T-helper 1 cell treated with Interleukin-12 subunit alpha and Interleukin-12 subunit beta and Interleukin-4 antibody, amounts not matched to agents 30 μg/mL and 1 μg/mL, for 36 hours (primary cell): ENCODE data around the gene SPPL2B.
"Not testable (repeated sequence)": the region's sequence is repeated elsewhere in the genome, so short reads cannot be mapped to it uniquely, and the experiment has no call there.

Experiments used
- H3K27ac Mint-ChIP-seq: one replicate; pipeline ENCODE4 v1.8.0; 2021; ENCODE audit warnings: mild to moderate bottlenecking, mixed read lengths
- H3K27me3 Mint-ChIP-seq: one replicate; pipeline ENCODE4 v1.8.0; 2021; ENCODE audit warnings: low read depth, mixed read lengths
- H3K36me3 Mint-ChIP-seq: one replicate; pipeline ENCODE4 v1.8.0; 2021; ENCODE audit warnings: low read depth, mixed read lengths
- H3K4me1 Mint-ChIP-seq: one replicate; pipeline ENCODE4 v1.8.0; 2021; ENCODE audit warnings: low read depth, mixed read lengths
- H3K4me3 Mint-ChIP-seq: one replicate; pipeline ENCODE4 v1.8.0; 2021; ENCODE audit warnings: mild to moderate bottlenecking, moderate library complexity, mixed read lengths
- H3K9me3 Mint-ChIP-seq: one replicate; pipeline ENCODE4 v1.8.0; 2021; ENCODE audit warnings: mixed read lengths

The SPPL2B gene

DNA sequence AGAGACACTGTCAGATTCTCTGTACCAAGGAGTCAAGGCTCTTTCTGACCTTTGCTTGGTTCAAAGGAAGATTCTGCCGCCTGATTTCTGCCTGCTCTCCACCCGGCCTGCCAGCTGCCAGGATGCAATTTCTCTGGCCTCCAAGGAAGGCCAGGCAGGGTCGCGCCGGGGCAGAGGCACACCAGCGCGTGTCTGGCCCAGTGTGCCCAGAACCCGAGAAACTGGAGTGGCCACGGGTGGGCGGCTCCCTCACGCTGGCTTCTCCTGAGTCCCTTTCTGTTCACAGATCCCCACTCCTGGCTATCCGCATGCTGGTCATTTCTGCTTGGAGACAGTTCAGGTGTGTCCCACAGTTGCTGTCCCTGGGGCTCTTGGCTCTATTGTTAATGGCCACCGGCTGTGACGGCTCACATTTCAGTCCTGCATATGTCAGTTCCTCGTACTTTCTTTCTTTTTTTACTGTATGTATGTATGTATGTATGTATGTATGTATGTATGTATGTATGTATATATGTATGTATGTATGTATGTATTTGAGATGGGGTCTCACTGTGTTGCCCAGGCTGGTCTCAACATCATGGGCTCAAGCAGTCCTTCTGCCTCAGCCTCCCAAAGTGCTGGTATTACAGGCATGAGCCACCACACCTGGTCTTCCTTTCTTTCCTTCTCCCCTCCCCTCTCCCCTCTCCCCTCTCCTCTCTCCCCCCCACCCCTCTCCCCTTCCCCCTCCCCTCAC is 48.5 kb downstream of the SPPL2B start:
- Mint-ChIP-seq H3K27ac (no peak overlapping the region), H3K4me3 (no peak overlapping the region), H3K9me3 (peaks cover 28% of the 10 kb centered on the region), H3K4me1 (no peaks in the 10 kb centered on the region), H3K27me3 (peaks cover 4% of the 10 kb centered on the region), H3K36me3 (no peaks in the 10 kb centered on the region)

DNA sequence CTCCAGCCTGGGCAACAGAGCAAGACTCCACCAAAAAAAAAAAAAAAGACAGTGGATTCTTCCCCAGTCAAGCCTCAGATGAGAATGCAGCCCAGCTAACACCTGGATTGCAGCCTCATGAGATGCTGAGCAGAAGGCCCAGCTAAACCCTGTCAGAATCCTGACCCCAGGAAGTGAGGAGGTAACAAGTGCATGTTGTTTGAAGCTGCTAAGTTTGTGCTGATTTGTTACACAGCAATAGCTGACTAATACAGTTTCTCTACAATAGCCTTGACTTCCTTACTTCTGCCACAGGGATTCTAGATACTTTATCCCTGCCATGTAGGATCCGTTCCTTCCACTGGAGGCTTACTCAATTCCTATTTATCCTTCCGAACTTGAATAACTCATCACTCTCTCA is 52.1 kb downstream of the SPPL2B start:
- Mint-ChIP-seq H3K4me3 (no peak overlapping the region), H3K36me3 (no peaks in the 10 kb centered on the region), H3K27ac (no peak overlapping the region), H3K27me3 (no peaks in the 10 kb centered on the region), H3K9me3 (peaks cover 29% of the 10 kb centered on the region), H3K4me1 (no peaks in the 10 kb centered on the region)

DNA sequence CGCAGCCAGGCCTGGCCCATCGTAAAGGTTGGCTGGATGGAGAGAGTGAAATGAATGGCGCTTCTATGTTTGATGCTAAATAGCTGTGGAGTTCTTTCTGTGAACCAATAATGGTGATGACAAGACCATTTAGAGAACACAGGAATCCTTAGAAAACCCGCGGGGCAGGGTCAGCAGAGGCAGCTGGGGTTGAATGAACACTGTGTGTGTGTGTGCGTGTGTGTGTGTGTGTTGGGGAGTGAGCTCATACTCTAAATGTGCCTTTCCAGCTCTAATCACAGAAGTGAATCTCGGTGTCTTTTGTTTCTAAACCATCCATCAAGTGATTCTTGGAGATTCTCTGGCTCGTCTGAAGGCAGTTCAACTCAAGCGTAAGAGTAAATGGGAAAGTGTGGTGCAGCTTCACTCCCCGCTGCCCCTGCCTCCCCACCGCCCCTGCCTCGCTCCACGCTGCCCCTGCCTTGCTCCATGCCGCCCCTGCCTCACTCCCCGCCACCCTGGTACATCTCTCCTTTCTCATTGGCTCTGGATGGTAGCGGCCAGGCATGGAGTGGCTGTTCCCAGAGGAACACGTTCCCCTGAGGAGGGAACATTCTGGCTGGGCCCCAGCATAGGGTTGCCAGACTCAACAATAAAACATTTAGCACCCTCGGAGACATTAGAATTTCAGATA is 52.8 kb downstream of the SPPL2B start:
- Mint-ChIP-seq H3K4me1 (no peaks in the 10 kb centered on the region), H3K4me3 (no peak overlapping the region), H3K9me3 (peaks cover 29% of the 10 kb centered on the region), H3K27ac (no peak overlapping the region), H3K27me3 (no peaks in the 10 kb centered on the region), H3K36me3 (no peaks in the 10 kb centered on the region)

DNA sequence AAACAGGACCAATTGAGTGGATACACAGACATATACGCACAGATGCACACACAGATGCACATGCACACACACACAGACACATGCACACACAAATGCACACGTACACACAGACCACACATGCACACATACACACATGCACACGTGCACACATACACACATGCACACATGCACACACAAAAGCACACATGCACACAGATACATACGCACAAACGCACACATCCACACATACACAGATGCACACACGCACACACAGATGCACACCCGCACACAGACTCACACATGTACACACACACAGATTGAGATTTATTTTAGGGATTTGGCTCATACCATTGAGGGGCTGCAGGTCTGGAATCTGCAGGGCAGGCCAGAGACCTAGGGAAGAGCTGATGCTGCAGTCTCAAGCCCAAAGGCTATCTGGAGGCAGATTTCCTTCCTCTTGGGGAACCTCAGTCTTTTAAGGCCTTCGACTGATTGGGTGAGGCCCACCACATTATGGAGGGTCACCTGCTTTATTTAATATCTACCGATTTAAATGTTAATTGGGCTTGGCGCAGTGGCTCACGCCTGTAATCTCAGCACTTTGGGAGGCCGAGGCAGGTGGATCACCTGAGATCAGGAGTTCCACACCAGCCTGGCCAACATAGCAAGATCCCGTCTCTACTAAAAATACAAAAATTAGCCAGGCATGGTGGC is 54.2 kb downstream of the SPPL2B start:
- no peaks in the 10 kb centered on the region for H3K36me3 Mint-ChIP-seq

DNA sequence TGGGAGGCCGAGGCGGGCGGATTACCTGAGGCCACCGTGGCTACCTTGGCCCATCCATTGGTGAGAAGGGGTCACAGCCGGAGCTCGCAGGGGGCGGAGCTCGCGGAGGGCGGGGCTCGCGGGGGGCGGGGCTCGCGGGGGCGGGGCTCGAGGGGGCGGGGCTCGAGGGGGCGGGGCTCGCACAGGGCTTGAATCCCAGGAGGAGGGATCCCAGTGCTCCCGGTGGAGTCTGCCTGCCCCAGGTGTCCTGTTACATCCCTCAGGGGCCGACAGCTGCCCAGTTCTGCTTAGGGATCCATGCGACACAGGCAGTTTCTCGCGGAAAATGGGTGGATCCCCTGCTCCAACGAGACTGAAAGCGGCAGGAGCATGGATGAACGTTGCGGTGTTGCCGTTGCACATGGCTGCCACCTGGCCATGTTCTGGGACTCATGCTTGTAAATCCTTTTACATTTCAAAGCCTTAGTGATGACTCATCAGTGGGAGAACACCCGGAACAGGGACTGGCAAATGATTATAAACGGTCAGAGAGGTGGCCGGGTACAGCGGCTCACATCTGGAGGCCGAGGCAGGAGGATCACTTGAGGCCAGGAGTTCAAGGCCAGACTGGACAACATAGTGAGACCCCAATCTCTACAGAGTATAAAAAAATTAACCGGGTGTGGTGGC is 56.7 kb downstream of the SPPL2B start:
- H3K27ac Mint-ChIP-seq: no peak overlapping the region

More for the DNA sequence above, 54.2 kb downstream of the SPPL2B start:
- Mint-ChIP-seq H3K27me3 (no peaks in the 10 kb centered on the region), H3K27ac (no peak overlapping the region), H3K4me1 (no peaks in the 10 kb centered on the region), H3K4me3 (no peak overlapping the region), H3K9me3 (peaks cover 29% of the 10 kb centered on the region)

DNA sequence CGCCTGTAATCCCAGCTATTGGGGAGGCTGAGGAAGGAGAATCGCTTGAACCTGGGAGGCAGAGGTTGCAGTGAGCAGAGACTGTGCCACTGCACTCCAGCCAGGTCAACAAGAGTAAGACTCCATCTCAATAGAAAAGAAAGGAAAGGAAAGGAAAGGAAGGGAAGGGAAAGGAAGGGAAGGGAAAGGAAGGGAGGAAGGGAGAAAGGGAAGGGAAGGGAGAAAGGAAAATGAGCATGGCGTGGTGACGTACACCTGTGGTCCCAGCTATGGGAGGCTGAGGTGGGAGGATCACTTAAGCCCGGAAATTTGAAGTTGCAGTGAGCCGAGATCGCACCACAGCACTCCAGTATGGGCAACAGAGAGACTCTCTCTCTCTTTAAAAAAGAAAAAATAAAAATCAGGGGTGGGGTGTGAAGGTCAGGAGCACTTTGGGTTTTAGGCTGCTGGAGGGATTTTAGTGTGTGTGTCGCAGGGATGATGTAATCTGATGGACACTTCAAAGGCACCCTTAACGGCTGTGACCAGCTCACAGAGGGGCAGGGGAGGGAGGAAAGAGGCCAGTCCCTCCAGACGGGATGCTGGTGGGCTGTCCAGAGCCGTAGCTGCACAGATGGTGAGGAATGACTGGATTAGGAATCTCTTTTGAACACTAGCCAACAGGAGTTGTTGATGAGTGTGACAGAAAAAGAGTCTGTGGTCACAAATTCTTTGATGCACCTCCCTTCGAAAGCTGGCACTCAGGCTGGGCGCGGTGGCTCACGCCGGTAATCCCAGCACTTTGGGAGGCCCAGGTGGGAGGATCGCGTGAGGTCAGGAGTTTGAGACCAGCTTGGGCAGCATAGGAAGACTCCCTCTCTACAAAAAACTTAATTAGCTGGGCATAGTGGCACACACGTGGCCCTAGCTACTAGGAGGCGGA is 59.1 kb downstream of the SPPL2B start:
- no peak overlapping the region for H3K27ac Mint-ChIP-seq
- H3K4me3 Mint-ChIP-seq: no peak overlapping the region
- no peaks in the 10 kb centered on the region for H3K36me3 Mint-ChIP-seq
- peaks cover 3% of the 10 kb centered on the region for H3K4me1 Mint-ChIP-seq
- H3K9me3 Mint-ChIP-seq: peaks cover under 1% of the 10 kb centered on the region
- H3K27me3 Mint-ChIP-seq: peaks cover 3% of the 10 kb centered on the region

More for the DNA sequence above, 56.7 kb downstream of the SPPL2B start:
- peaks cover 15% of the 10 kb centered on the region for H3K9me3 Mint-ChIP-seq
- H3K4me1 Mint-ChIP-seq: no peaks in the 10 kb centered on the region
- no peaks in the 10 kb centered on the region for H3K27me3 Mint-ChIP-seq
- no peak overlapping the region for H3K4me3 Mint-ChIP-seq
- no peaks in the 10 kb centered on the region for H3K36me3 Mint-ChIP-seq

DNA sequence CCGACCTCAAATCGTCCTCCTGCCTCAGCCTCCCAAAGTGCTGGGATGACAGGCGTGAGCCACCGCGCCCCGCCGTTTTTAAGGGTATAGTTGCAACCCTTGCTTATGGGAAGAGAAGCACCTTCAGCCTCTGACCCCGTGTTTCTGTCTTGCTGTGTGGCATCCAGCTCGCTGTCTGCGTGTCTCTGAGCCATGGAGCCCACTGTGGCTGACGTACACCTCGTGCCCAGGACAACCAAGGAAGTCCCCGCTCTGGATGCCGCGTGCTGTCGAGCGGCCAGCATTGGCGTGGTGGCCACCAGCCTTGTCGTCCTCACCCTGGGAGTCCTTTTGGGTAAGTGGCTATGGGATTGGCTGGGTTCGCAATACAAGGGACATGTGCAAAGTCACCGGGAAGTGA is 61.1 kb downstream of the SPPL2B start:
- H3K9me3 Mint-ChIP-seq: no peaks in the 10 kb centered on the region
- no peaks in the 10 kb centered on the region for H3K36me3 Mint-ChIP-seq
- H3K4me3 Mint-ChIP-seq: no peak overlapping the region
- H3K27me3 Mint-ChIP-seq: peaks cover 3% of the 10 kb centered on the region
- peaks cover 4% of the 10 kb centered on the region for H3K4me1 Mint-ChIP-seq
- no peak overlapping the region for H3K27ac Mint-ChIP-seq

DNA sequence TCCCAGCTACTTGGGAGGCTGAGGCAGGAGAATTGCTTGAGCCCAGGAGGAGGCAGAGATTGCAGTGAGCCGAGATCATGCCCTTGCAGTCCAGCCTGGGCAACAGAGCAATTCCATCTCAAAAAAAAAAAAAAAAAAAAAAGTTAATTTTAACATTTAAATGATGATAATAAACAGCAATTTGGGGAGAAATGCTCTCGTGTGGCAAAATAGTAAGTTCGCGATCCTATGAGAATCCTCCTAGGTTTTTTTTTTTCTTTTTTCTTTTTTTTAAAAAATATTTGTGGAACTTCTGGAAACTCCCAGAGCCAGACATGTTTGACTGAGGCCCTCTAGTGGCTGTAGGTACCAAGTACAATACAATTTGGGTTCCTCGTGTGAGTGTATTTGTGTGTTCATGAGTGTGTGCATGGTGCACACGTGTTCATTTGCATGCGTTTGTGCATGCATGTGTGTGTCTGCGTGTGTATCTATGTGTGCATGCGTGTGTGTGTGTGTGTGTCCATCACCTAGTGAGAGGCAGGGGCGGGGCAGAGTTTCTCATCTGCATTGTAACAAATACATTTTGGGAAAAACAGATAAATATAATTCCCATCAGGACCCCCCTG is 62.7 kb downstream of the SPPL2B start:
- no peak overlapping the region for H3K27ac Mint-ChIP-seq
- H3K4me1 Mint-ChIP-seq: peaks cover 4% of the 10 kb centered on the region
- H3K4me3 Mint-ChIP-seq: no peak overlapping the region
- no peaks in the 10 kb centered on the region for H3K36me3 Mint-ChIP-seq
- no peaks in the 10 kb centered on the region for H3K9me3 Mint-ChIP-seq
- peaks cover 3% of the 10 kb centered on the region for H3K27me3 Mint-ChIP-seq

DNA sequence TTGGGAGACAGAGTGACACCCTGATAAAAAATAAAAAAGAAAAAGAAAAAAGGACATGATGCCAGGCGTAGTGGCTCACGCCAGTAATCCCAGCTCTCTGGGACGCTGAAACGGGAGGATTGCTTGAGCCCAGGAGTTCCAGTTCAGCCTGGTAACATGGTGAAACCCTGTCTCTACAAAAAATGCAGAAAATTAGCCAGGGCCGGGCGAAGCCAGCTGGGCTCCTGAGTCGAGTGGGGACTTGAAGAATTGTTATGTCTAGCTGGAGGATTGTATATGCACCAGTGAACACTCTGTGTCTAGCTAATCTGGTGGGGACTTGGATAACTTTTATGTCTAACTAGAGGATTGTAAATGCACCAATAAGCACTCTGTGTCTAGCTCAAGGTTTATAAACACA is 63.9 kb downstream of the SPPL2B start:
- no peaks in the 10 kb centered on the region for H3K36me3 Mint-ChIP-seq
- H3K4me3 Mint-ChIP-seq: no peak overlapping the region
- H3K4me1 Mint-ChIP-seq: peaks cover 4% of the 10 kb centered on the region
- no peak overlapping the region for H3K27ac Mint-ChIP-seq
- H3K9me3 Mint-ChIP-seq: no peaks in the 10 kb centered on the region
- peaks cover 3% of the 10 kb centered on the region for H3K27me3 Mint-ChIP-seq

DNA sequence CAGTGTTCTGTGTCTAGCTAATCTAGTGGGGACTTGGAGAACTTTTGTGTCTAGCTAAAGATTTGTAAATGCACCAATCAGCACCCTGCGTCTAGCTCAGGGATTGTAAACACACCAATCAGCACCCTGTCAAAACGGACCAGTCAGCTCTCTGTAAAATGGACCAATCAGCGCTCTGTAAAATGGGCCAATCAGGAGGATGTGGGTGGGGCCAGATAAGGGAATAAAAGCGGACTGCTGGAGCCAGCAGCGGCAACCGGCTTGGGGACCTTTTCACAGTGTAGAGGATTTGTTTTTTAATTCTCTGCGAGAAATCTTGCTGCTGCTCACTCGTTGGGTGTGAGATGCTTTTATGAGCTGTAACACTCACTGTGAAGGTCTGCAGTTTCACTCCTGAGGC is 64.4 kb downstream of the SPPL2B start:
- H3K36me3 Mint-ChIP-seq, H3K4me3 Mint-ChIP-seq, H3K4me1 Mint-ChIP-seq, H3K27ac Mint-ChIP-seq, H3K9me3 Mint-ChIP-seq, H3K27me3 Mint-ChIP-seq: not testable (repeated sequence)

DNA sequence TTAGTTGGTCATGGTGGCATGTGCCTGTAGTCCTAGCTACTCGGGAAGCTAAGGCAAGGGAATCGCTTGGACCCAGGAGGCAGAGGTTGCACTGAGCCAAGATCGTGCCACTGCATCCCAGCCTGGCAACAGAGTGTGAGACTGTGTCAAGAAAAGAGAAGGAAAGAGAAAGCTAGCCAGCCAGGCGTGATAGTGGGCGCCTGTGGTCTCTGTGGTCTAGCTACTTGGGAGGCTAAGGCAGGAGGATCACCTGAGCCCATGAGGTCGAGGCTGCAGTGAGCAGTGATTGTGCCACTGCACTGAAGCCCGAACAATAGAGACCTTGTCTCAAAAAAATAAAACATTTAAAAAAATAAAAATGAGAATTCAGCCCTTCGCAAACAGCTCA is 65.6 kb downstream of the SPPL2B start:
- no peak overlapping the region for H3K27ac Mint-ChIP-seq
- H3K4me3 Mint-ChIP-seq: no peak overlapping the region
- H3K4me1 Mint-ChIP-seq: peaks cover 4% of the 10 kb centered on the region
- H3K36me3 Mint-ChIP-seq: no peaks in the 10 kb centered on the region
- H3K27me3 Mint-ChIP-seq: peaks cover 3% of the 10 kb centered on the region
- no peaks in the 10 kb centered on the region for H3K9me3 Mint-ChIP-seq

DNA sequence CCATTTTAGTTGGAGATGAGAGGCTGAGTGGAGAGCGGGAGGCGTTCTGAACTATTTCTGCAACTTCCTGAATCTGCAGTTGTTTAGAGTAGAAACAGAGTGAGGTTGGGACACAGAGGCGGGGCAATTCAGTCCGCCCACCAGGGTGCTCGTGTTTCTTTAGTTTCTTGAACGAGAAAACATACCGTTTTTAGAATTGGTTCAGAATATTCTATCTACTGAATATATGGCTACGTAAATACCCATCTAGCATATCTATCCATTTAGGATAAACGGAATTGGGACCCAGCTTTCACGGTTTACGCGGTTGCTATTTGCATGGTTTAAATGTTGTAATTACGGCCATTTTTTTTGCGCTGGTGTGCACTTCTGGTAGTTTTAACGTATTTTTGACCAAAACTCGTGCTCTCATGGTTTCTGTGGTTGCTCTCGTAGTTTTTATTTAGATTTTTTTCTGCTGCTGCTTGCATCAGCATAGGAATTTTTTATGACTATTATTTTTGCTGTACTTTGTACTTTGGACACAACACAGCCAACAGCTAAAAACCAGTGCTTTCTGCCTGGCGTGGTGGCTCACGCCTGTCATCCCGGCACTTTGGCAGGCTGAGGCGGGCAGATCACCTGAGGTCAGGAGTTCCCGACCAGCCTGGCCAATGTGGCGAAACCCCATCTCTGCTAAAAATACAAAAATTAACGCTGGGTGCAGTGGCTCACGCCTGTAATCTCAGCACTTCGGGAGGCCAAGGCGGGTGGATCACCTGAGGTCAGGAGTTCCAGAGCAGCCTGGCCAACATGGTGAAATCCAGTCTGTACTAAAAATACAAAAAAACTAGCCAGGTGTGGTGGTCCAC is 66.2 kb downstream of the SPPL2B start:
- Mint-ChIP-seq H3K4me1 (peaks cover 4% of the 10 kb centered on the region), H3K4me3 (no peak overlapping the region), H3K9me3 (no peaks in the 10 kb centered on the region), H3K27me3 (peaks cover 3% of the 10 kb centered on the region), H3K36me3 (no peaks in the 10 kb centered on the region), H3K27ac (no peak overlapping the region)

DNA sequence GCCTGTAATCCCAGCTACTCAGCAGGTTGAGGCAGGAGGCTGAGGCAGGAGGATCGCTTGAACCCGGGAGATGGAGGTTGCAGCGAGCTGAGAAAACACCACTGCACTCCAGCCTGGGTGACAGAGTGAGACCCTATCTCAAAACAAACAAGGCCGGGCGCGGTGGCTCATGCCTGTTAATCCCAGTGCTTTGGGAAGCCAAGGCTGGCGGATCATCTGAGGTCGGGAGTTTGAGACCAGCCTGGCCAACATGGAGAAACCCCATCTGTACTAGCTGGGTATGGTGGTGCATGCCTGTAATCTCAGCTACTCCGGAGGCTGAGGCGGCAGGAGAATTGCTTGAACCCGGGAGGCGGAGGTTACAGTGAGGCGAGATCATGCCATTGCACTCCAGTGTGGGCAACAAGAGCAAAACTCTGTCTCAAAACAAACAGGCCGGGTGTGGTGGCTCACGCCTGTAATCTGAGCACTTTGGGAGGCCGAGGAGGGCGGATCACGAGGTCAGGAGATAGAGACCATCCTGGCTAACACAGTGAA is 66.9 kb downstream of the SPPL2B start:
- not testable (repeated sequence) for H3K4me3 Mint-ChIP-seq, H3K9me3 Mint-ChIP-seq, H3K27ac Mint-ChIP-seq

More for the DNA sequence above, 66.9 kb downstream of the SPPL2B start:
- not testable (repeated sequence) for H3K27me3 Mint-ChIP-seq, H3K36me3 Mint-ChIP-seq, H3K4me1 Mint-ChIP-seq
